ENCODE results near the gene CENPB. TPM values are rescaled to one million over a fixed set of nuclear protein-coding genes. Genes with fewer than 3 reads are reported as not detected.

Gene CENPB
- total and polyA plus RNA-seq, 4 donors: 4.5 to 32.4 (median 25.4) TPM

DNA sequence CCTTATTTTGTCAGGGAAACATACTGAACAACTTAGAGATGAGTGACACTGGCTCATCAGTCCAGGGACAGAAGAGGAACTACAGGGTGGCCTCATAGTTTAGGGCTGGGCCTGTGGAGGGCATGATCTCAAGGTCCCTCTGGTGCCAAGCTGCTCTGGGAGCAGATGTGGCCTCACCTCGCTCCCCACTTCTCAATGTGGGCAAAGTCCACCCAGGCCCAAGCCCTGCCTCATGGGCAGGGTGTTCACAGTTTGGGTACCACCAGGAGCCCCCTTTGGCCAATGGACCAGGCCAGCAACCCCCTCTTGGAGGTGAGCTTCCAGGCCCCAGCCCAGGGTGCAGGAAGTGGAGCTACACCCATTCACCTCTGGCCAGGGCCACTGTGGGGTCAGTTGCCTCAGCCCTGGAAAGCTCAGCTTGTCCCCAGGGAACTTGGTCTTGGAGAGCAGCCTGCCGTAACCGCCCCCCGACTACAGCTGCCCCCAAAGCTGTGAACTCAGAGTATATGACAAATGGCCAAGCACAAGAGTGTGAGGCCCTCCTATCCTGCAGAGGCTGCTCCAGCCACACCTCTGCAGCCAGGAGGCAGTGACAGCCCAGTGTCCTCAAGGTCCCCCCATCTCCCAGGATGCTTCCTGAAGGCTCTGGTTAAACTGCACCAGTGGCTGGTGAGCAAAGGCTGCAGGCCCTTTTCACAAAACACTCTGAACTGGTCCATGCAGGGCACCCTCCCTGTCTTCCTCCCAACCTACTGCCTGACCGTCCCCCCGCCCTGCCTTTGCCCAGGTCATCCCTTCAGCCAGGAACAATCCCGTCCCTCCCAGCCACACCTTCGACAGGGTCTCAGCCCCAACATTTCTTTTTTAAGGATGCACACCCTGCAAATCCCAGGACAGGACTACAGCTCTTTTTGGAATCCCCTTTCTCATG is 22.6 kb downstream of the CENPB start:
- no peak for DNase-seq (ENCODE audit: low spot score)
- Histone ChIP-seq H3K27ac (ENCODE audit: low read depth in 1 of 2, low read length in 2 of 2) (no peak overlapping the region), H3K36me3 (ENCODE audit: control insufficient read depth in 4 of 4, insufficient read depth in 3 of 4, low read depth in 1 of 4, low read length in 3 of 4) (no peaks in the 10 kb centered on the region), H3K4me1 (ENCODE audit: control insufficient read depth in 4 of 4, insufficient read depth in 4 of 4, low read length in 3 of 4) (peaks cover 3 to 19% (median 14%) of the 10 kb centered on the region in 4 donors), H3K4me3 (ENCODE audit: low read depth in 1 of 3, low read length in 3 of 3) (no peak overlapping the region), H3K27me3 (ENCODE audit: control insufficient read depth in 4 of 4, insufficient read depth in 4 of 4, low read length in 3 of 4) (no peaks in the 10 kb centered on the region), H3K9me3 (ENCODE audit: control insufficient read depth in 4 of 4, low read length in 3 of 4) (no peaks in the 10 kb centered on the region), H3K9ac (ENCODE audit: low read depth in 1 of 2, low read length in 2 of 2) (no peak overlapping the region)
- TF ChIP-seq RXRA (IDR thresholded peaks at IDR 0.05): no peak
- 87% methylated on average over 8 of the region's 8 CpGs for WGBS

DNA sequence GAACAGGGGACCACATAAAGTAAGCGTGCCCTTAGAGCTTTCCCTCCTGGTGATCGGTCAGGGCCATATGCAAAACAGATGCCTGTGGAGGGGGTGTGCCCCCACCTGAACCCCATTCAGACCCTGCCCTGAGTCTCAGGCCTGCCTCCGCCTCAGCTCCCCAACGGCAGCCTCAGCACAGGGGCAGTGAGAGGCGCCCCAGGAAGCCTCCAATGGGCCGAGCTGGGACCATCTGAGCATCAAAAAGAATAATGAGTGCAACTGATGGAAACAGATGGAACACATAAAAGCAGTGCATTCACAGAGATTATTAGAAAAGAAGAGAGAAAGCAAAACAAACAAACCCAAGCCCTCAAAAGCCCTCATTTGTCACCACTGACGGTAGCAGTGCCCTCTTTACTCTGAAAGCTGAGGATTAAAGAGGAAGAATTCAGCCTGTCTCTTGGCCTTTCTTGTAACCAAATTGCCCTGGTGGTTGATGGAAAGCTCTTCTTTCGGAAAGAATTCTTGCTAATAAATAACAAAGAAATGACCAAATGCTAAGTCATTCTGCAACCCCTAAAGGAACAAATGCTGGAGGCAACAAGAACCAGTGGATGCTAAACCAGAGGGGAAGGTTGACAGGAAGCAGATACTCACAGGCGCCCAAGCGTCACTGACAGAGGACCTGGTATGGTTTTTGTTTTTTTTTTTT is 25.7 kb downstream of the CENPB start:
- no peak overlapping the region for H3K4me3 ChIP-seq (ENCODE audit: low read depth in 1 of 3, low read length in 3 of 3)
- no peak overlapping the region for H3K9ac ChIP-seq (ENCODE audit: low read depth in 1 of 2, low read length in 2 of 2)
- peaks cover 0 to 3% (median 0%) of the 10 kb centered on the region in 4 donors for H3K36me3 ChIP-seq (ENCODE audit: control insufficient read depth in 4 of 4, insufficient read depth in 3 of 4, low read depth in 1 of 4, low read length in 3 of 4)
- H3K9me3 ChIP-seq (ENCODE audit: control insufficient read depth in 4 of 4, low read length in 3 of 4): no peaks in the 10 kb centered on the region
- H3K27me3 ChIP-seq (ENCODE audit: control insufficient read depth in 4 of 4, insufficient read depth in 4 of 4, low read length in 3 of 4): no peaks in the 10 kb centered on the region
- TF ChIP-seq, protein P1, sequence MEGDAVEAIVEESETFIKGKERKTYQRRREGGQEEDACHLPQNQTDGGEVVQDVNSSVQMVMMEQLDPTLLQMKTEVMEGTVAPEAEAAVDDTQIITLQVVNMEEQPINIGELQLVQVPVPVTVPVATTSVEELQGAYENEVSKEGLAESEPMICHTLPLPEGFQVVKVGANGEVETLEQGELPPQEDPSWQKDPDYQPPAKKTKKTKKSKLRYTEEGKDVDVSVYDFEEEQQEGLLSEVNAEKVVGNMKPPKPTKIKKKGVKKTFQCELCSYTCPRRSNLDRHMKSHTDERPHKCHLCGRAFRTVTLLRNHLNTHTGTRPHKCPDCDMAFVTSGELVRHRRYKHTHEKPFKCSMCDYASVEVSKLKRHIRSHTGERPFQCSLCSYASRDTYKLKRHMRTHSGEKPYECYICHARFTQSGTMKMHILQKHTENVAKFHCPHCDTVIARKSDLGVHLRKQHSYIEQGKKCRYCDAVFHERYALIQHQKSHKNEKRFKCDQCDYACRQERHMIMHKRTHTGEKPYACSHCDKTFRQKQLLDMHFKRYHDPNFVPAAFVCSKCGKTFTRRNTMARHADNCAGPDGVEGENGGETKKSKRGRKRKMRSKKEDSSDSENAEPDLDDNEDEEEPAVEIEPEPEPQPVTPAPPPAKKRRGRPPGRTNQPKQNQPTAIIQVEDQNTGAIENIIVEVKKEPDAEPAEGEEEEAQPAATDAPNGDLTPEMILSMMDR (IDR thresholded peaks at IDR 0.05; ENCODE audit: low read depth, low read length, missing input control): no peak
- TF ChIP-seq, protein P2, sequence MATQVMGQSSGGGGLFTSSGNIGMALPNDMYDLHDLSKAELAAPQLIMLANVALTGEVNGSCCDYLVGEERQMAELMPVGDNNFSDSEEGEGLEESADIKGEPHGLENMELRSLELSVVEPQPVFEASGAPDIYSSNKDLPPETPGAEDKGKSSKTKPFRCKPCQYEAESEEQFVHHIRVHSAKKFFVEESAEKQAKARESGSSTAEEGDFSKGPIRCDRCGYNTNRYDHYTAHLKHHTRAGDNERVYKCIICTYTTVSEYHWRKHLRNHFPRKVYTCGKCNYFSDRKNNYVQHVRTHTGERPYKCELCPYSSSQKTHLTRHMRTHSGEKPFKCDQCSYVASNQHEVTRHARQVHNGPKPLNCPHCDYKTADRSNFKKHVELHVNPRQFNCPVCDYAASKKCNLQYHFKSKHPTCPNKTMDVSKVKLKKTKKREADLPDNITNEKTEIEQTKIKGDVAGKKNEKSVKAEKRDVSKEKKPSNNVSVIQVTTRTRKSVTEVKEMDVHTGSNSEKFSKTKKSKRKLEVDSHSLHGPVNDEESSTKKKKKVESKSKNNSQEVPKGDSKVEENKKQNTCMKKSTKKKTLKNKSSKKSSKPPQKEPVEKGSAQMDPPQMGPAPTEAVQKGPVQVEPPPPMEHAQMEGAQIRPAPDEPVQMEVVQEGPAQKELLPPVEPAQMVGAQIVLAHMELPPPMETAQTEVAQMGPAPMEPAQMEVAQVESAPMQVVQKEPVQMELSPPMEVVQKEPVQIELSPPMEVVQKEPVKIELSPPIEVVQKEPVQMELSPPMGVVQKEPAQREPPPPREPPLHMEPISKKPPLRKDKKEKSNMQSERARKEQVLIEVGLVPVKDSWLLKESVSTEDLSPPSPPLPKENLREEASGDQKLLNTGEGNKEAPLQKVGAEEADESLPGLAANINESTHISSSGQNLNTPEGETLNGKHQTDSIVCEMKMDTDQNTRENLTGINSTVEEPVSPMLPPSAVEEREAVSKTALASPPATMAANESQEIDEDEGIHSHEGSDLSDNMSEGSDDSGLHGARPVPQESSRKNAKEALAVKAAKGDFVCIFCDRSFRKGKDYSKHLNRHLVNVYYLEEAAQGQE (IDR thresholded peaks at IDR 0.05): no peak
- DNase-seq (ENCODE audit: low spot score): no peak
- peaks cover 0 to 1% (median 0%) of the 10 kb centered on the region in 4 donors for H3K4me1 ChIP-seq (ENCODE audit: control insufficient read depth in 4 of 4, insufficient read depth in 4 of 4, low read length in 3 of 4)
- H3K27ac ChIP-seq (ENCODE audit: low read depth in 1 of 2, low read length in 2 of 2): no peak overlapping the region
- 83% methylated on average over 10 of the region's 10 CpGs for WGBS

DNA sequence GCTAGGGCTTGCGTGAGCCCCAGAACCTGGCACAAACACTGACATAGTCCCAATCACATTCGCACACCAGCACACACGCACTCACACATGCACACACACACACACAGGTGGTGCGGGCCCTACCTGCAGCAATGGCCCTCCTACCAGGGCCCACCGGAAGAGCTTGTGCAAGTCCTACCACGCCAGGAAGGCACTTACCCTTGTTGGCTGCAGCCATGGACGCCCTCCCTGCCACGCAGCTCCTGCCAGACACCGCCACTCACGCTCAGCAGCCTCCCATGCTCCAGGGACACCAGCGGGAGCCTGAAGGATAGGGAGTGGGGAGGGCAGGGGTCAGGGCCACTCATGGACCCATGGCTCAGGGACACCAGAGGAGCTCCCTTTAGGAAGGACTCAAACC is 26.7 kb downstream of the CENPB start:
- no peak for DNase-seq (ENCODE audit: low spot score)
- 94% methylated on average over 11 of the region's 11 CpGs for WGBS
- no peak overlapping the region for H3K9ac ChIP-seq (ENCODE audit: low read depth in 1 of 2, low read length in 2 of 2)
- H3K27me3 ChIP-seq (ENCODE audit: control insufficient read depth in 4 of 4, insufficient read depth in 4 of 4, low read length in 3 of 4): no peaks in the 10 kb centered on the region
- no peak for TF ChIP-seq YY1 (IDR thresholded peaks at IDR 0.05)
- no peak for TF ChIP-seq GABPA (IDR thresholded peaks at IDR 0.05 in 1 of 2, conservative IDR thresholded peaks at IDR 0.05 in 1 of 2)
- TF ChIP-seq NR2F2 (IDR thresholded peaks at IDR 0.05): no peak
- TF ChIP-seq HNF4G (IDR thresholded peaks at IDR 0.05): no peak
- TF ChIP-seq RXRA (IDR thresholded peaks at IDR 0.05): no peak
- no peak for TF ChIP-seq TAF1 (conservative IDR thresholded peaks at IDR 0.05)
- no peak for TF ChIP-seq HNF4A (conservative IDR thresholded peaks at IDR 0.05)
- H3K9me3 ChIP-seq (ENCODE audit: control insufficient read depth in 4 of 4, low read length in 3 of 4): no peaks in the 10 kb centered on the region
- peaks cover 0 to 3% (median 0%) of the 10 kb centered on the region in 4 donors for H3K36me3 ChIP-seq (ENCODE audit: control insufficient read depth in 4 of 4, insufficient read depth in 3 of 4, low read depth in 1 of 4, low read length in 3 of 4)
- H3K4me3 ChIP-seq (ENCODE audit: low read depth in 1 of 3, low read length in 3 of 3): no peak overlapping the region
- peaks cover 0 to 1% (median 0%) of the 10 kb centered on the region in 4 donors for H3K4me1 ChIP-seq (ENCODE audit: control insufficient read depth in 4 of 4, insufficient read depth in 4 of 4, low read length in 3 of 4)
- no peak overlapping the region for H3K27ac ChIP-seq (ENCODE audit: low read depth in 1 of 2, low read length in 2 of 2)

Measured in liver (tissue), 9 donors.